WI38 (cell line): ENCODE data around the gene ARHGAP24.
"Not testable (repeated sequence)": the region's sequence is repeated elsewhere in the genome, so short reads cannot be mapped to it uniquely, and the experiment has no call there.

Source experiments
- H3K4me3 ChIP-seq: 2 replicates; pipeline ENCODE4 v1.5.1; 2011; ENCODE audit warnings: low read depth, mild to moderate bottlenecking, control low read depth, low read length
- TF ChIP-seq, protein P1 (sequence below): IDR thresholded peaks from 2 replicates; pipeline ENCODE4 v1.5.1; 2012; ENCODE audit warnings: low read depth, mild to moderate bottlenecking, control low read depth, low read length

ARHGAP24 gene

DNA sequence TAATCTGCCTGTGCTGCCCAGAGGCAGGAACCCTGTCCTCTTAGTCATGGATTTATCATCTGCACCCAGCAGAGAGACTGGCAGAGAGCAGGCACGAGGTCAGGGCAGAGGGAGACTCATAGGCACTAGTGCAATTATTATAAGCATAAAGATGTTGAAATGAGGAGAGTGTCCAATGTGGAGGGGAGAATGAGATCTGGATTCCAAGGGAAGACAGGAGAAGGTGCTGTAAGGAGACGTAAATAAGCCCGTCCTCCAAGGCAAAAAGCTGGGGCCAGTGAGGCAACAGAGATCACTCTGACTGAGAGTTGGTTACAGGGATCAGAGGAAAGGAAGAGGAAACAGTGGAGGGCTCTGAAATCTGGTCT lies 478.7 kb downstream of the ARHGAP24 start:
- H3K4me3 ChIP-seq: no peak overlapping the region
- TF ChIP-seq, protein P1, sequence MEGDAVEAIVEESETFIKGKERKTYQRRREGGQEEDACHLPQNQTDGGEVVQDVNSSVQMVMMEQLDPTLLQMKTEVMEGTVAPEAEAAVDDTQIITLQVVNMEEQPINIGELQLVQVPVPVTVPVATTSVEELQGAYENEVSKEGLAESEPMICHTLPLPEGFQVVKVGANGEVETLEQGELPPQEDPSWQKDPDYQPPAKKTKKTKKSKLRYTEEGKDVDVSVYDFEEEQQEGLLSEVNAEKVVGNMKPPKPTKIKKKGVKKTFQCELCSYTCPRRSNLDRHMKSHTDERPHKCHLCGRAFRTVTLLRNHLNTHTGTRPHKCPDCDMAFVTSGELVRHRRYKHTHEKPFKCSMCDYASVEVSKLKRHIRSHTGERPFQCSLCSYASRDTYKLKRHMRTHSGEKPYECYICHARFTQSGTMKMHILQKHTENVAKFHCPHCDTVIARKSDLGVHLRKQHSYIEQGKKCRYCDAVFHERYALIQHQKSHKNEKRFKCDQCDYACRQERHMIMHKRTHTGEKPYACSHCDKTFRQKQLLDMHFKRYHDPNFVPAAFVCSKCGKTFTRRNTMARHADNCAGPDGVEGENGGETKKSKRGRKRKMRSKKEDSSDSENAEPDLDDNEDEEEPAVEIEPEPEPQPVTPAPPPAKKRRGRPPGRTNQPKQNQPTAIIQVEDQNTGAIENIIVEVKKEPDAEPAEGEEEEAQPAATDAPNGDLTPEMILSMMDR: no peak

GRCh38 chr4:85955620-85956292 lies 480.8 kb downstream of the ARHGAP24 start:
- TF ChIP-seq, protein P1: no peak
- no peak overlapping the region for H3K4me3 ChIP-seq

DNA sequence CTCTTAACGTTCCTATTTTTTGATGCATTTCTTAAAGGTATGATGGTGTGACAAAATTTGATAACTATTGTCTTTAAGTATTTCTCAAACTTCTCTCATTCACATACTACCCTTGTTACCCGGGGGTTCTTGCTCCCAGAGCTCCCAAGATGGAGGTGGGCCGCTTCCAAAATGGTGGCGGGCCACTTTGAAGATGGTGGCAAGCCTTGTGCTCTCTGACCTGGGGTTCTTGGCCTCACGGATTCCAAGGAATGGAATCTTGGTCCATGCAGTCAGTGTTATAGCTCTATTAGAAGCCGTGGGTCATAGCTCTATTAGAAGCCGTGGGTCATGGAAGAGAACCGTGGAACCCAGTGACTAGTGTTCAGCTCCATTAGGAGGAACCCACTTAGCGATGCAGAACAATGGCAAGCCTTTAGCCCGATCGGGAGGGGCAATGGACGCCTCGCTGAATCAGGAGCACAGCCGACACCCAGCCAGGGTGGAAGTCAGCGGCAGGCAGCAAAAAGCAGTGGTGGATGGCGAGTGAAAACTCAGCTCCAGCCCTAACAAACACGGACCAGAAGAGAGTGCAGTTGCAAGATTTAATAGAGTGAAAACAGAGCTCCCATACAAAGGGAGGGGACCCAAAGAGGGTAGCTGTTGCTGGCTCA lies 481.5 kb downstream of the ARHGAP24 start:
- TF ChIP-seq, protein P1: no peak

DNA sequence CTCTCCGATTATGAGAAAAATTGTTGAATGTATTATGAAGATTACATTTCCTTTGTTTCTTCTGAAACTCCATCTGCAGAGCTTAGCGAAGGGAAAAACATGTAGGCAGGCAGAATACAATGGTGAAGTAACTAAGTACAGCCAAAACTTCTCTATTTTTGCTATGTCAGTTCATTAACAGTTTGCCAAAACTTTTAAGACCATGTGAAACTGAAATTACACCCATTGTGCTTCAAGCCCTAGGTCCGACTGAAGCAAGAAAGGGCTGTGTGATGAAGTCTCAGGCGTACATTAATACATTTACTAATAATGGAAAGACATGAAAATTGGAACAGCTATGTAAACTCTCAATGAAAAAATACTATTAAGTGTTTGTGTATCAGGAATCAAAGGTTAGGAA lies 486.9 kb downstream of the ARHGAP24 start:
- TF ChIP-seq, protein P1: no peak
- H3K4me3 ChIP-seq: no peak overlapping the region

More for the DNA sequence above, 481.5 kb downstream of the ARHGAP24 start:
- H3K4me3 ChIP-seq: no peak overlapping the region

DNA sequence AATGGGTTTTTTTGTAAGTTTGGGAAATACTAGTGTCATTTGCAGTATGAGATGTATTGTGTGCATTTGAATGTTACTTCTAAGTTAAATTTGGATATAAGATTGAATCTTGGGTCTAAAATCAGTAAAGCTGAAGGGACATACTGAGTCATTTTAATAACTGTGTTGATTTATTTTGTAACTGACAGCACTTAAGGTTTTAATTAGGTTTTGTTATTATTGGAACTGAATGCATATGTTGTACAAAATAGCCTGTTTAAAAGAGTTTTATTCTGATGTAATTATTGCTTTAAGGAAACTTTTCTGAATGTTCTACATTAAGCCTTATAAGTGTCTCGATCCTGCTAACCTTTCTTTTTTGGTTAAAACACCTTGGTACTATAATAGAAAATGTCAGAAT lies 488.3 kb downstream of the ARHGAP24 start:
- H3K4me3 ChIP-seq: no peak overlapping the region
- TF ChIP-seq, protein P1: no peak

DNA sequence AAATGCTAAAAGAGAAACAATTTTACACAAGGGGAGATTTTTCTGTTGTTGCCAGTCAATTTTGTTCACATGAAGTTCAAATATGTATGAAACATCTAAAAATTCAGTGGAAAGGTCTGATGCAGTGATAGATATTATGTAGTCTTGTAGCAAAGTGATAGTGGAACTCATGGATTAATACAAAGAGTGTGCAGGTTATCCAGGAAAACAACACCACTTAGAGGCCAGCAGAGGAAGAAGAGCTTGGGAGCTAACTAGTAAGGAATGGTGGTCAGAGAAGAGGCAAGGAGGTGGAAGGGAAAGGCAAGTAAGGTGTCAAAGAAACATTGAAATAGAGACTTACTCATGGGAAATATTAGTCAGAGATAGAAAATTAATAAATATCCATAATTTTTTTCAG lies 489.3 kb downstream of the ARHGAP24 start:
- H3K4me3 ChIP-seq: no peak overlapping the region
- TF ChIP-seq, protein P1: no peak

DNA sequence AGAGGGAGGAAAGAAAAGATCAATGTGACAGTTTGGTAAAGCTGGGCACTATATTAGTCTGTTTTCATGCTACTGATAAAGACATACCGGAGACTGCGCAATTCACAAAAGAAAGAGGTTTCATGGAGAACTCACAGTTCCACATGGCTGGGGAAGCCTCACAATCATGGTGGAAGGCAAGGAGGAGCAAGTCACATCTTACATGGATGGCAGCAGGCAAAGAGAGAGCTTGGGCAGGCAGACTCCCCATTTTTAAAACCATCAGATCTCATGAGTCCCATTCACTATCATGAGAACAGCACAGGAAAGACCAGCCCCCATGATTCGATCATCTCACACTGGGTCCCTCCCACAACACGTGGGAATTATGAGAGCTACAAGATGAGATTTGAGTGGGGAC lies 490.1 kb downstream of the ARHGAP24 start:
- H3K4me3 ChIP-seq: not testable (repeated sequence)
